Mesendoderm (in vitro differentiated cells): ENCODE results near the gene COL4A2.

Source experiments
- DNase-seq: peaks from one replicate; pipeline ENCODE4 v3.0.0; 2013
- H2AK5ac ChIP-seq: 2 replicates; pipeline ENCODE4 v1.6.1; 2013; ENCODE audit warnings: low read length, inconsistent platforms
- H2BK120ac ChIP-seq: 2 replicates; pipeline ENCODE4 v1.6.1; 2013; ENCODE audit warnings: low read depth, mild to moderate bottlenecking, low read length, moderate library complexity, mixed read lengths
- H2BK15ac ChIP-seq: replicated peaks from 2 replicates; pipeline ENCODE4 v1.6.1; 2013; ENCODE audit warnings: low read depth, mild to moderate bottlenecking, moderate library complexity
- H2BK5ac ChIP-seq: 2 replicates; pipeline ENCODE4 v1.6.1; 2013; ENCODE audit warnings: low read length, inconsistent platforms
- H3K18ac ChIP-seq: 2 replicates; pipeline ENCODE4 v1.6.1; 2013; ENCODE audit warnings: mild to moderate bottlenecking, low read length, mixed read lengths
- H3K23ac ChIP-seq: one replicate; pipeline ENCODE4 v1.6.1; 2013; ENCODE audit warnings: low read length
- H3K27ac ChIP-seq: 2 replicates; pipeline ENCODE4 v1.5.1; 2013; ENCODE audit warnings: low read depth, mild to moderate bottlenecking, inconsistent platforms, low read length, moderate library complexity
- H3K27me3 ChIP-seq: 2 replicates; pipeline ENCODE4 v1.6.1; 2013; ENCODE audit warnings: low read length, control low read depth, mild to moderate bottlenecking, inconsistent platforms; ENCODE audit not compliant: insufficient read depth, poor library complexity
- H3K36me3 ChIP-seq: 2 replicates; pipeline ENCODE4 v1.6.1; 2013; ENCODE audit warnings: low read length, inconsistent platforms; ENCODE audit not compliant: control insufficient read depth, insufficient read depth
- H3K4ac ChIP-seq: one replicate; pipeline ENCODE4 v1.6.1; 2013; ENCODE audit warnings: low read depth, mild to moderate bottlenecking, low read length, moderate library complexity
- H3K4me1 ChIP-seq: 2 replicates; pipeline ENCODE4 v1.6.1; 2013; ENCODE audit warnings: low read depth, low read length, inconsistent platforms; ENCODE audit not compliant: control insufficient read depth
- H3K4me2 ChIP-seq: 2 replicates; pipeline ENCODE4 v1.6.1; 2013; ENCODE audit warnings: low read length
- H3K4me3 ChIP-seq: 2 replicates; pipeline ENCODE4 v1.5.1; 2013; ENCODE audit warnings: mild to moderate bottlenecking, low read length
- H3K56ac ChIP-seq: one replicate; pipeline ENCODE4 v1.6.1; 2013; ENCODE audit warnings: low read length
- H3K79me1 ChIP-seq: 2 replicates; pipeline ENCODE4 v1.6.1; 2013; ENCODE audit warnings: low read length, inconsistent platforms
- H3K79me2 ChIP-seq: 2 replicates; pipeline ENCODE4 v1.6.1; 2013; ENCODE audit warnings: mild to moderate bottlenecking, low read length; ENCODE audit not compliant: control insufficient read depth, insufficient read depth
- H3K9ac ChIP-seq: 2 replicates; pipeline ENCODE4 v1.6.1; 2013; ENCODE audit warnings: low read length, inconsistent platforms
- H4K5ac ChIP-seq: one replicate; pipeline ENCODE4 v1.6.1; 2013; ENCODE audit warnings: low read length
- H4K8ac ChIP-seq: one replicate; pipeline ENCODE4 v1.6.1; 2013; ENCODE audit warnings: low read depth, mild to moderate bottlenecking, control low read depth, low read length, moderate library complexity
- WGBS: extraction: QIAGEN DNeasy Blood & Tissue Kit; methylation state at CpG from one replicate; pipeline ENCODE4 v1.1.7; 2013; ENCODE audit warnings: low lambda C conversion rate, missing lambda C conversion rate; ENCODE audit not compliant: insufficient coverage; ENCODE audit errors: extremely low coverage; 5-methylcytosine and 5-hydroxymethylcytosine counted together

The COL4A2 gene

GRCh38 chr13:110557082-110557481 is 250.0 kb downstream of the COL4A2 start:
- H2AK5ac ChIP-seq = no peak overlapping the region
- H3K27me3 ChIP-seq = no peaks in the 10 kb centered on the region
- H2BK5ac ChIP-seq = no peak overlapping the region
- H3K79me1 ChIP-seq = peaks cover 38% of the 10 kb centered on the region
- no peak overlapping the region for H3K4me3 ChIP-seq
- WGBS = no CpG with 5 or more reads among the region's 5 CpGs
- no peak overlapping the region for H2BK120ac ChIP-seq
- no peak overlapping the region for H3K18ac ChIP-seq
- no peak overlapping the region for H3K23ac ChIP-seq
- no peak overlapping the region for H4K8ac ChIP-seq
- H3K4me1 ChIP-seq = peaks cover 6% of the 10 kb centered on the region
- peaks cover 2% of the 10 kb centered on the region for H3K36me3 ChIP-seq
- H4K5ac ChIP-seq = no peak overlapping the region
- H3K79me2 ChIP-seq = peaks cover 58% of the 10 kb centered on the region
- no peak overlapping the region for H3K9ac ChIP-seq
- DNase-seq = no peak
- no peak overlapping the region for H2BK15ac ChIP-seq
- H3K4me2 ChIP-seq = no peak overlapping the region
- no peak overlapping the region for H3K4ac ChIP-seq
- H3K56ac ChIP-seq = no peak overlapping the region
- H3K27ac ChIP-seq = no peak overlapping the region

DNA sequence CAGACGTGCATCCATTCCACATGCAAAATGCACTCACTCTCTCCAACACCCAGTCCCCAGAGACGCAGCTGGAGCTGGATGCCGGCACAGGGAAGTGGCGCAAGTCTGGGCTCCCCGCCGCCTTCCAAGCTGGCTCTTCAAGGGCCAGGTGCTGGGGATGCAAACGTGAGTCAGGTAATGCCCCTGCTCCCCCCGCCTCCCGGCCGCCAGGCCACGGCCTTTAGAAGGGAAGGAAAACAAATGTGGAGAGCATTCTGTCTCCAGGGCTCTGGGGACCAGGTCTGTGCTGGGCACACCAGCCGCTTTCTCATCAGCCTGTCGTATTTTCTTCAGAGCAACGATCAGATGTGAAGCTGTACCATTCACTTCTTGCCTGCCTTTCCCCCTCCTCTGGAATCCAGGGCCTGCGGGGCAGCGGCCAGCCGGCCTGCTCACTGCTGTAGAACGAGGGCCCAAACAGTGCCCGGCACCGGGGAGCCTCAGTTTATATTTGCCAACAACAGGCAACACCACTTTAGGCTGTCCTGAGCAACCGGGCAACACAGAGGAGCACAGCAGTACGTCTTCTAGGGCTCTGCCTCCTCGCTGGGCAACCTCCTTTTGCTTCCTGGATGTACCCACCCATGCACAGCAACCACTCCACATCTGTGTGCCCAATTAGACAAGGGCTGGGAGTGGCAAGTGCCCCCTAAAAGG is 250.7 kb downstream of the COL4A2 start:
- no peak overlapping the region for H2BK120ac ChIP-seq
- no CpG with 5 or more reads among the region's 23 CpGs for WGBS
- no peak overlapping the region for H3K56ac ChIP-seq
- H3K4me3 ChIP-seq = no peak overlapping the region
- H4K8ac ChIP-seq = no peak overlapping the region
- H3K27me3 ChIP-seq = no peaks in the 10 kb centered on the region
- peaks cover 6% of the 10 kb centered on the region for H3K4me1 ChIP-seq
- no peak for DNase-seq
- H3K4ac ChIP-seq = no peak overlapping the region
- no peak overlapping the region for H3K18ac ChIP-seq
- peaks cover 37% of the 10 kb centered on the region for H3K79me1 ChIP-seq
- H2BK15ac ChIP-seq = no peak overlapping the region
- H2BK5ac ChIP-seq = no peak overlapping the region
- no peak overlapping the region for H3K4me2 ChIP-seq
- H3K27ac ChIP-seq = no peak overlapping the region
- H4K5ac ChIP-seq = no peak overlapping the region
- H3K23ac ChIP-seq = peak overlapping the region; percentile 45
- H2AK5ac ChIP-seq = no peak overlapping the region
- H3K9ac ChIP-seq = no peak overlapping the region
- peaks cover 2% of the 10 kb centered on the region for H3K36me3 ChIP-seq
- H3K79me2 ChIP-seq = peaks cover 57% of the 10 kb centered on the region

DNA sequence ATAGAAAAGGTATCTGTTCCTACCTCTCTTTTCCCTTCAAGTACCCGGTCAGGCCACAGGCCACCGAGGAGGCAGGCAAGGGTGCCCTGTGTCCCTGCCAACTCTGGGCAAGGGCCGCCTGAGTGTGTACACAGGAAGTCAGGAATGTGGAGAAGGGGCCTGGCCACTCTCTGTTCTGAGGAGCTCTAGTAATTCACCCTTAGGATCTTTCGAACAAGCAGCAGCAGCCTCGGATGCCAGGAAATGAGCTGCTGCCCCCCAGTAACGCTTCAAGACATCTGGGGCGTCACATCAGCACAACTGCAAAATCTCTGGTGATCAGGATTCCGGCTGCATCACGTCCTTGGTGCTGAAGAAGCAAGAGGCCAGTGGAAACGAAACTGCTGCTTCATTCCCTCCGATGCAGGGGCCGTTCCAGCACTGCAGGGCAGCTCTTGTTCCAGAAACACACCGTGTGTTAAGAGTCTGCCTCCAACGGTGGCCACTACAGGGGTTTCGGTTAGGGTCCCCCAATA is 252.4 kb downstream of the COL4A2 start:
- DNase-seq = no peak
- H3K27ac ChIP-seq = no peak overlapping the region

GRCh38 chr13:110559986-110560385 is 252.9 kb downstream of the COL4A2 start:
- Histone ChIP-seq H3K23ac (no peak overlapping the region), H3K18ac (no peak overlapping the region), H3K9ac (peak overlapping the region; percentile 39), H3K36me3 (no peaks in the 10 kb centered on the region), H3K79me2 (peaks cover 38% of the 10 kb centered on the region), H3K4me2 (peak overlapping the region; percentile 25), H4K5ac (no peak overlapping the region), H2BK15ac (no peak overlapping the region), H3K27ac (no peak overlapping the region), H2BK120ac (no peak overlapping the region), H2AK5ac (no peak overlapping the region), H3K27me3 (no peaks in the 10 kb centered on the region), H3K4me1 (peaks cover 6% of the 10 kb centered on the region), H3K4me3 (no peak overlapping the region), H3K4ac (no peak overlapping the region), H3K56ac (peak overlapping the region; percentile 73), H3K79me1 (peaks cover 26% of the 10 kb centered on the region), H4K8ac (no peak overlapping the region), H2BK5ac (no peak overlapping the region)
- no CpG with 5 or more reads among the region's 6 CpGs for WGBS
- DNase-seq = no peak

More for the DNA sequence above, 252.4 kb downstream of the COL4A2 start:
- no peak overlapping the region for H2BK120ac ChIP-seq
- H3K36me3 ChIP-seq = no peaks in the 10 kb centered on the region
- no peaks in the 10 kb centered on the region for H3K27me3 ChIP-seq
- no peak overlapping the region for H3K4ac ChIP-seq
- peak overlapping the region; percentile 73 for H3K56ac ChIP-seq
- H3K4me3 ChIP-seq = no peak overlapping the region
- peaks cover 43% of the 10 kb centered on the region for H3K79me2 ChIP-seq
- H3K79me1 ChIP-seq = peaks cover 28% of the 10 kb centered on the region
- peak overlapping the region; percentile 29 for H3K23ac ChIP-seq
- H2BK5ac ChIP-seq = no peak overlapping the region
- H3K18ac ChIP-seq = no peak overlapping the region
- no peak overlapping the region for H4K8ac ChIP-seq
- peak overlapping the region; percentile 25 for H3K4me2 ChIP-seq
- no peak overlapping the region for H2BK15ac ChIP-seq
- no CpG with 5 or more reads among the region's 15 CpGs for WGBS
- peak overlapping the region; percentile 39 for H3K9ac ChIP-seq
- peaks cover 6% of the 10 kb centered on the region for H3K4me1 ChIP-seq
- H2AK5ac ChIP-seq = no peak overlapping the region
- H4K5ac ChIP-seq = no peak overlapping the region

DNA sequence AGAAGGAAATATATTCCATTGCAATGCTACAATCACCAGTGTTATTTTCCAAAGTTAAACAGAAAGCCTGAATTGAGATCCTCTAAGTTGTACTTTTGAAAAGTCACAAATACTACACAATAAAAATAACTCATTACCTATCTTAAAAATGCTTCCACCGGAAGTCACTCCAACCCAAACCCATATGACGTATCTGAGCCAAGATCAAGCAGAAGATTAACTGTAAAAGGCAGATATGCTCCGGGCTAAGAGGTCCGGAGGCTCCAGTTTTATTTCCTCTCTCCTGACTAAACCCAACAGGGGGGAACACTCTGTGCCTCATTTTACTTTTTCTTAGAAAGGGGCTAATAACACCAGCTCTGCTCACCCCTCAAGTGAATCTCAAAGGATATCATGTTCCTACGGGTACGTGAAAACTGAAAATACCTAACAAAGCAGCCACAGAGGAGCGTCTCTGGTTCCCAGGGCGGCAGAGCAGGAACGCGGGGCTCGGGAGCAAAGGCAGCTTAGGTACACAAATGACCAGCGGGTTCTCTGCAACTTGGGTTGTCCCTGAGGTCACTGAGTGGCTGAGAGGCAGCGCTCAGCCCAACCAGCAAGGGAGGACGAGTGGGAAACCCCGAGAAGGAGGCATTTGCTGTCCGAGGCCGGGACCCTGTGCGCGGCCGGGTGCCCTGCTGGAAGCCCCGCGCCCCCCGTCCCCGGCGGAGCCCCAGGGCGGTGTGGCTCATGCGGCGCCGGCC is 253.7 kb downstream of the COL4A2 start:
- Histone ChIP-seq H2BK5ac (no peak overlapping the region), H3K79me2 (peaks cover 31% of the 10 kb centered on the region), H2BK15ac (no peak overlapping the region), H3K79me1 (peaks cover 20% of the 10 kb centered on the region), H3K18ac (peak overlapping the region; percentile 86), H3K27me3 (no peaks in the 10 kb centered on the region), H3K23ac (peak overlapping the region; percentile 6), H2BK120ac (no peak overlapping the region), H4K5ac (no peak overlapping the region), H3K4me3 (peak overlapping the region; percentile 68), H2AK5ac (no peak overlapping the region), H4K8ac (no peak overlapping the region), H3K4ac (peak overlapping the region; percentile 0), H3K56ac (peak overlapping the region; percentile 91), H3K36me3 (no peaks in the 10 kb centered on the region), H3K4me2 (peak overlapping the region; percentile 97), H3K4me1 (peaks cover 6% of the 10 kb centered on the region), H3K27ac (peak overlapping the region; percentile 64), H3K9ac (peak overlapping the region; percentile 79)
- 100% methylated on average over 1 of the region's 29 CpGs for WGBS
- DNase-seq = peak; percentile 75
